ENCODE data around the gene RTKN. TPM values are rescaled to one million over a fixed set of nuclear protein-coding genes. Genes with fewer than 3 reads are reported as not detected.
A peak's percentile ranks its signal among the peaks of the same experiment; 100 is the strongest.

The RTKN gene
- total and polyA plus RNA-seq, 2 experiments from 2014 or later, result 74.2 to 77.5 TPM

GRCh38 chr2:74457129-74457548 is 15.4 kb upstream of the RTKN start:
- WGBS (ENCODE audit: low lambda C conversion rate, missing lambda C conversion rate), result 1% methylated on average over 27 of the region's 27 CpGs
- TF ChIP-seq CTCF (IDR thresholded peaks at IDR 0.05; ENCODE audit: poor library complexity), result no peak
- no peak for TF ChIP-seq EZH2phosphoT487 (IDR thresholded peaks at IDR 0.05; ENCODE audit: low read depth, severe bottlenecking, unreplicated experiment)
- no peak for TF ChIP-seq EZH2 (IDR thresholded peaks at IDR 0.05; ENCODE audit: borderline replicate concordance)
- H3K4me2 ChIP-seq, result peak overlapping the region; percentile 82
- no peaks in the 10 kb centered on the region for H3K9me2 ChIP-seq (replicated peaks; ENCODE audit: insufficient read depth)
- peaks cover 31% of the 10 kb centered on the region for H3K79me2 ChIP-seq
- peaks cover 15% of the 10 kb centered on the region for H3K4me1 ChIP-seq (ENCODE audit: insufficient read depth)
- H3K4me3 ChIP-seq, result peak overlapping the region; percentile 23
- H2AFZ ChIP-seq, result peak overlapping the region; percentile 36
- no peaks in the 10 kb centered on the region for H3K36me3 ChIP-seq (replicated peaks; ENCODE audit: insufficient read depth, low read depth)
- DNase-seq (ENCODE audit: low spot score), result no peak
- peak overlapping the region; percentile 95 for H3K27ac ChIP-seq
- H3K9me3 ChIP-seq (ENCODE audit: low read depth), result no peaks in the 10 kb centered on the region
- H4K20me1 ChIP-seq (ENCODE audit: insufficient read depth, poor library complexity, severe bottlenecking), result no peaks in the 10 kb centered on the region
- H3K27me3 ChIP-seq, result no peaks in the 10 kb centered on the region

GRCh38 chr2:74454654-74455511 is 13.1 kb upstream of the RTKN start, which contains the start of gene INO80B:
Gene INO80B (plus strand): TSS chr2:74455087. CDS start chr2:74455117, 30 bp downstream.
- TF ChIP-seq EZH2 (IDR thresholded peaks at IDR 0.05; ENCODE audit: borderline replicate concordance) (no peak), EZH2phosphoT487 (IDR thresholded peaks at IDR 0.05; ENCODE audit: low read depth, severe bottlenecking, unreplicated experiment) (no peak), CTCF (IDR thresholded peaks at IDR 0.05; ENCODE audit: poor library complexity) (no peak)

GRCh38 chr2:74450570-74451190 is 8.9 kb upstream of the RTKN start:
- Histone ChIP-seq H2AFZ (no peak overlapping the region), H3K27me3 (no peaks in the 10 kb centered on the region), H3K36me3 (replicated peaks; ENCODE audit: insufficient read depth, low read depth) (no peaks in the 10 kb centered on the region), H3K4me2 (no peak overlapping the region), H3K9me2 (replicated peaks; ENCODE audit: insufficient read depth) (no peaks in the 10 kb centered on the region), H3K9me3 (ENCODE audit: low read depth) (no peaks in the 10 kb centered on the region), H3K79me2 (peaks cover 6% of the 10 kb centered on the region), H3K4me3 (no peak overlapping the region), H3K27ac (no peak overlapping the region), H4K20me1 (ENCODE audit: insufficient read depth, poor library complexity, severe bottlenecking) (no peaks in the 10 kb centered on the region), H3K4me1 (ENCODE audit: insufficient read depth) (peaks cover 8% of the 10 kb centered on the region)
- no peak for DNase-seq (ENCODE audit: low spot score)
- WGBS (ENCODE audit: low lambda C conversion rate, missing lambda C conversion rate), result 74% methylated on average over 3 of the region's 3 CpGs
- no peak for TF ChIP-seq CTCF (IDR thresholded peaks at IDR 0.05; ENCODE audit: poor library complexity)
- TF ChIP-seq EZH2 (IDR thresholded peaks at IDR 0.05; ENCODE audit: borderline replicate concordance), result no peak
- TF ChIP-seq EZH2phosphoT487 (IDR thresholded peaks at IDR 0.05; ENCODE audit: low read depth, severe bottlenecking, unreplicated experiment), result no peak

More at GRCh38 chr2:74454654-74455511, 13.1 kb upstream of the RTKN start, which contains the start of gene INO80B:
- 2% methylated on average over 40 of the region's 40 CpGs for WGBS (ENCODE audit: low lambda C conversion rate, missing lambda C conversion rate)
- DNase-seq (ENCODE audit: low spot score), result peak; percentile 97
- no peaks in the 10 kb centered on the region for H3K9me3 ChIP-seq (ENCODE audit: low read depth)
- H3K9me2 ChIP-seq (replicated peaks; ENCODE audit: insufficient read depth), result no peaks in the 10 kb centered on the region
- peak within 1 kb of the TSS; percentile 42 for H3K4me3 ChIP-seq
- H3K36me3 ChIP-seq (replicated peaks; ENCODE audit: insufficient read depth, low read depth), result no peaks in the 10 kb centered on the region
- H3K4me2 ChIP-seq, result peak within 1 kb of the TSS; percentile 82
- H2AFZ ChIP-seq, result peak within 1 kb of the TSS; percentile 46
- H3K27ac ChIP-seq, result no peak within 1 kb of the TSS
- peaks cover 15% of the 10 kb centered on the region for H3K4me1 ChIP-seq (ENCODE audit: insufficient read depth)
- H4K20me1 ChIP-seq (ENCODE audit: insufficient read depth, poor library complexity, severe bottlenecking), result no peaks in the 10 kb centered on the region
- no peaks in the 10 kb centered on the region for H3K27me3 ChIP-seq
- peaks cover 25% of the 10 kb centered on the region for H3K79me2 ChIP-seq
